ENCODE results near the gene DGKB. TPM values are rescaled to one million over a fixed set of nuclear protein-coding genes. Genes with fewer than 3 reads are reported as not detected.

DGKB gene
- total and polyA plus RNA-seq, 2 of the 8 experiments (the other 6 are each of a cell fraction or from before 2014, with no cell fraction given) = 1.9 to 2.6 TPM

GRCh38 chr7:14666913-14667312 is 235.6 kb downstream of the DGKB start:
- Histone ChIP-seq H3K56ac (replicated peaks; ENCODE audit: insufficient read length, low read depth, low read length) (no peak overlapping the region), H2BK20ac (ENCODE audit: low read length) (no peak overlapping the region), H4K91ac (replicated peaks; ENCODE audit: insufficient read length, low read length) (no peak overlapping the region), H3K79me2 (ENCODE audit: control insufficient read depth in 1 of 2, insufficient read depth in 2 of 2, low read length in 2 of 2) (no peaks in the 10 kb centered on the region), H3K23me2 (ENCODE audit: low read depth, low read length) (no peaks in the 10 kb centered on the region), H3K23ac (ENCODE audit: insufficient read length) (no peak overlapping the region), H2AFZ (ENCODE audit: low read length) (no peak overlapping the region), H3K18ac (ENCODE audit: extremely low read depth, low read length) (no peak overlapping the region), H2BK12ac (ENCODE audit: low read depth, low read length) (no peak overlapping the region), H3K27me3 (replicated peaks in 1 of 4; ENCODE audit: control insufficient read depth in 3 of 4, extremely low read depth in 1 of 4, insufficient read depth in 3 of 4, low read length in 3 of 4) (no peaks in the 10 kb centered on the region), H2BK15ac (ENCODE audit: low read length) (no peak overlapping the region), H3K9ac (replicated peaks in 1 of 4; ENCODE audit: extremely low read depth in 1 of 4, low read depth in 3 of 4, low read length in 3 of 4) (no peak overlapping the region), H3K27ac (ENCODE audit: low read depth, low read length) (no peak overlapping the region), H3K4ac (replicated peaks; ENCODE audit: insufficient read length, low read depth, low read length) (no peak overlapping the region), H3K4me2 (ENCODE audit: insufficient read depth in 1 of 2, low read depth in 2 of 2, low read length in 2 of 2) (no peak overlapping the region), H4K5ac (ENCODE audit: insufficient read length, low read depth, low read length) (no peak overlapping the region), H3K9me3 (ENCODE audit: insufficient read depth in 2 of 2, low read depth in 1 of 2, low read length in 1 of 2) (no peaks in the 10 kb centered on the region), H3K14ac (ENCODE audit: insufficient read length) (no peak overlapping the region), H3K79me1 (ENCODE audit: low read depth, low read length) (no peaks in the 10 kb centered on the region), H4K20me1 (replicated peaks in 1 of 2; ENCODE audit: control insufficient read depth in 1 of 2, insufficient read depth in 2 of 2, low read length in 2 of 2) (no peaks in the 10 kb centered on the region), H3K4me1 (replicated peaks in 1 of 4; ENCODE audit: control insufficient read depth in 3 of 4, insufficient read depth in 4 of 4, low read length in 3 of 4) (no peaks in the 10 kb centered on the region), H3K36me3 (ENCODE audit: control insufficient read depth in 2 of 4, insufficient read depth in 4 of 4, low read length in 3 of 4) (no peaks in the 10 kb centered on the region), H2BK120ac (replicated peaks; ENCODE audit: low read depth, low read length) (no peak overlapping the region), H2AK5ac (ENCODE audit: low read depth, low read length) (no peak overlapping the region), H4K8ac (ENCODE audit: extremely low read depth, insufficient read depth, low read length) (no peak overlapping the region), H3K4me3 (ENCODE audit: extremely low read depth in 1 of 4, insufficient read depth in 2 of 4, low read depth in 3 of 4, low read length in 4 of 4) (no peak overlapping the region), H2BK5ac (ENCODE audit: low read depth, low read length) (no peak overlapping the region)
- no peak for FAIRE-seq
- ChIA-PET POLR2A (ENCODE audit: partially characterized antibody) (no interaction called here), CTCF (ENCODE audit: partially characterized antibody) (no interaction called here)
- no peak for DNase-seq (ENCODE audit: low read depth in 1 of 2, low spot score in 2 of 2)
- WGBS, 2 experiments (ENCODE audit: extremely low coverage in 1 of 2, insufficient coverage in 1 of 2, insufficient read length in 1 of 2, insufficient replicate concordance in 2 of 2, low coverage in 1 of 2, low lambda C conversion rate in 2 of 2, missing lambda C conversion rate in 1 of 2) = 80% methylated on average over 2 of the region's 2 CpGs; no CpG with 5 or more reads in 1 of the 2 experiments
- TF ChIP-seq KDM4A (IDR thresholded peaks at IDR 0.05; ENCODE audit: low read depth, low read length, severe bottlenecking) = no peak

Measured in H1 (cell line).